GM12878 (cell line): Measurements from ENCODE around the gene TKT.

Source experiments
- BACH1 ChIP-seq: fragments of 450-650 bp; IDR thresholded peaks from 2 replicates; pipeline ENCODE4 v1.6.1; 2017; ENCODE audit warnings: mild to moderate bottlenecking, borderline replicate concordance
- CTCF ChIP-seq, 3 experiments: IDR thresholded peaks in 2 of 3; conservative IDR thresholded peaks in 1 of 3; 2 replicates each; pipeline ENCODE4 v1.5.1; 2011; ENCODE audit warnings: low read depth in 3 of 3, low read length in 3 of 3, mild to moderate bottlenecking in 3 of 3, control low read depth in 2 of 3, moderate library complexity in 2 of 3, inconsistent platforms in 1 of 3, mixed read lengths in 1 of 3; ENCODE audit not compliant: control insufficient read depth in 2 of 3, insufficient read depth in 1 of 3; ENCODE audit errors: extremely low read depth in 1 of 3
- FOS ChIP-seq: IDR thresholded peaks from 3 replicates; pipeline ENCODE4 v1.6.1; 2011; ENCODE audit warnings: borderline replicate concordance; ENCODE audit not compliant: insufficient read length; ENCODE audit errors: extremely low read depth
- GABPA ChIP-seq: IDR thresholded peaks from 2 replicates; pipeline ENCODE4 v1.6.1; 2014; ENCODE audit warnings: antibody characterized with exemption, low read depth, mild to moderate bottlenecking, inconsistent platforms
- NKRF ChIP-seq: fragments of 450-650 bp; conservative IDR thresholded peaks from 2 replicates; pipeline ENCODE4 v1.6.1; 2017; ENCODE audit warnings: mild to moderate bottlenecking, moderate library complexity
- NR2C1 ChIP-seq: fragments of 450-650 bp; IDR thresholded peaks from 2 replicates; pipeline ENCODE4 v1.6.1; 2017; ENCODE audit warnings: antibody characterized with exemption, mild to moderate bottlenecking, moderate library complexity
- POLR2A ChIP-seq: IDR thresholded peaks from 2 replicates; pipeline ENCODE4 v1.6.1; 2011; ENCODE audit warnings: low read depth, mild to moderate bottlenecking, low read length
- POLR2AphosphoS2 ChIP-seq: IDR thresholded peaks from 2 replicates; pipeline ENCODE4 v1.6.1; 2011; ENCODE audit warnings: low read depth, mild to moderate bottlenecking, low read length, improper control_type of control experiment, moderate library complexity
- SIN3A ChIP-seq: IDR thresholded peaks from 2 replicates; pipeline ENCODE4 v1.6.1; 2012; ENCODE audit warnings: low read depth, low read length, improper control_type of control experiment
- SREBF1 ChIP-seq: IDR thresholded peaks from 2 replicates; pipeline ENCODE4 v1.6.1; 2012; ENCODE audit warnings: mild to moderate bottlenecking, low read length

- no peak for TF ChIP-seq SIN3A
- TF ChIP-seq NKRF, result no peak
- no peak for TF ChIP-seq SREBF1
- no peak for TF ChIP-seq CTCF (IDR thresholded peaks at IDR 0.05 in 2 of 3, conservative IDR thresholded peaks at IDR 0.05 in 1 of 3; ENCODE audit: control insufficient read depth in 2 of 3, extremely low read depth in 1 of 3, insufficient read depth in 1 of 3, low read depth in 3 of 3, low read length in 3 of 3)
- no peak for TF ChIP-seq GABPA
- TF ChIP-seq FOS, result no peak
- peak; percentile 82 for TF ChIP-seq BACH1
- TF ChIP-seq POLR2A, result peak; percentile 46; the same call in 1 of the 2 replicates
- TF ChIP-seq POLR2AphosphoS2, result no peak
- no peak for TF ChIP-seq NR2C1
Observed at GRCh38 chr3:53255423-53255774, 423 bp downstream of the TKT start.
